ENCODE data around the gene PHKA2.

DNA sequence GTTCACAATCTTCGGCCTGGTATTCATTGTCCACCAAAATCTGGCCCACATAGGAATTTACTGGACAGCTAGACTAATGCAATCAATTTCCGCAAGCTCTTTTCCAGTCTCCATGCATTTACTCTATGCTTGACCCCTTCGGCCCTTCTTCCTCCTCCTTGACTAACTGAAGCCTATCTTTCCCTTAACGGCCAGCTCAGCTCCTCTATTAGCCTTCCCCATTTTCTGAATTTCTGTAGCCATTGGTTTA, 1.2 kb upstream of the PHKA2 start:
- TF ChIP-seq, protein P1, sequence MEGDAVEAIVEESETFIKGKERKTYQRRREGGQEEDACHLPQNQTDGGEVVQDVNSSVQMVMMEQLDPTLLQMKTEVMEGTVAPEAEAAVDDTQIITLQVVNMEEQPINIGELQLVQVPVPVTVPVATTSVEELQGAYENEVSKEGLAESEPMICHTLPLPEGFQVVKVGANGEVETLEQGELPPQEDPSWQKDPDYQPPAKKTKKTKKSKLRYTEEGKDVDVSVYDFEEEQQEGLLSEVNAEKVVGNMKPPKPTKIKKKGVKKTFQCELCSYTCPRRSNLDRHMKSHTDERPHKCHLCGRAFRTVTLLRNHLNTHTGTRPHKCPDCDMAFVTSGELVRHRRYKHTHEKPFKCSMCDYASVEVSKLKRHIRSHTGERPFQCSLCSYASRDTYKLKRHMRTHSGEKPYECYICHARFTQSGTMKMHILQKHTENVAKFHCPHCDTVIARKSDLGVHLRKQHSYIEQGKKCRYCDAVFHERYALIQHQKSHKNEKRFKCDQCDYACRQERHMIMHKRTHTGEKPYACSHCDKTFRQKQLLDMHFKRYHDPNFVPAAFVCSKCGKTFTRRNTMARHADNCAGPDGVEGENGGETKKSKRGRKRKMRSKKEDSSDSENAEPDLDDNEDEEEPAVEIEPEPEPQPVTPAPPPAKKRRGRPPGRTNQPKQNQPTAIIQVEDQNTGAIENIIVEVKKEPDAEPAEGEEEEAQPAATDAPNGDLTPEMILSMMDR (IDR thresholded peaks at IDR 0.05; ENCODE audit: borderline replicate concordance, extremely low read depth, low read length, poor library complexity, severe bottlenecking): no peak
- no peak for TF ChIP-seq EZH2 (IDR thresholded peaks at IDR 0.05; ENCODE audit: borderline replicate concordance, low read depth, low read length, severe bottlenecking)
